Endothelial cell of umbilical vein (primary cell): ENCODE data around the gene OTC. TPM values are rescaled to one million over a fixed set of nuclear protein-coding genes. Genes with fewer than 3 reads are reported as not detected.

Experiments
- BruUV-seq: library from RNA; stranded (reverse); fragments of 400-500 nt; replicated peaks from 2 replicates; lab custom pipeline; 2021; lab: Mats Ljungman, UMichigan
- CTCF ChIA-PET: fragments of 300-600, 350-600 bp; sonication (Branson Sonifier 250); formaldehyde crosslinking; loops from one replicate; lab custom pipeline; 2021; ENCODE audit warnings: antibody characterized with exemption, inconsistent platforms; lab: Charles Lee
- POLR2A ChIA-PET: fragments of 300-600, 350-600 bp; sonication (Branson Sonifier 250); formaldehyde crosslinking; loops from one replicate; lab custom pipeline; 2021; ENCODE audit warnings: antibody characterized with exemption, inconsistent platforms; lab: Charles Lee
- DNase-seq: peaks from one replicate; pipeline ENCODE4 v3.0.0-alpha.2; 2011; ENCODE audit warnings: low read depth, low spot score
- FAIRE-seq: peaks from 2 replicates; lab custom pipeline; 2011; peaks lifted over from hg19 to GRCh38; lab: Jason Lieb, UNC
- H2AFZ ChIP-seq: 2 replicates; pipeline ENCODE4 v1.6.0; 2012; ENCODE audit warnings: low read depth, low read length, control low read depth, inconsistent platforms
- H3K27ac ChIP-seq: 2 replicates; pipeline ENCODE4 v1.5.1; 2011; ENCODE audit warnings: low read depth, mild to moderate bottlenecking, control low read depth, low read length, moderate library complexity; ENCODE audit not compliant: insufficient read depth
- H3K27me3 ChIP-seq, 2 experiments: 2 replicates each; pipeline versions ENCODE4 v1.6.0 to v1.6.1; 2011; ENCODE audit warnings: low read length in 2 of 2, mixed read lengths in 1 of 2; ENCODE audit not compliant: control insufficient read depth in 2 of 2, insufficient read depth in 2 of 2
- H3K36me3 ChIP-seq, 2 experiments: 2 replicates in 1 of 2; 3 replicates in 1 of 2; pipeline ENCODE4 v1.5.1; 2011; ENCODE audit warnings: low read length in 2 of 2, mild to moderate bottlenecking in 1 of 2, moderate library complexity in 1 of 2; ENCODE audit not compliant: control insufficient read depth in 2 of 2, insufficient read depth in 2 of 2; ENCODE audit errors: extremely low read depth in 1 of 2
- H3K4me1 ChIP-seq: 3 replicates; pipeline ENCODE4 v1.5.1; 2011; ENCODE audit warnings: mild to moderate bottlenecking, low read length; ENCODE audit not compliant: control insufficient read depth, insufficient read depth; ENCODE audit errors: extremely low read depth
- H3K4me2 ChIP-seq: 2 replicates; pipeline ENCODE4 v1.6.1; 2011; ENCODE audit warnings: low read length, control low read depth, mixed read lengths; ENCODE audit not compliant: insufficient read depth
- H3K4me3 ChIP-seq, 3 experiments: fragments of 200-600 bp in 1 of 3; sonication (generic), shearing (Covaris generic) in 1 of 3; replicated peaks in 1 of 3; 2 replicates each; pipeline ENCODE4 v1.5.1; 2011 to 2016; ENCODE audit warnings: control low read depth in 3 of 3, low read length in 3 of 3, mild to moderate bottlenecking in 2 of 3, inconsistent platforms in 1 of 3, low read depth in 1 of 3, moderate library complexity in 1 of 3; ENCODE audit not compliant: insufficient read depth in 1 of 3
- H3K79me2 ChIP-seq: 2 replicates; pipeline ENCODE4 v1.6.0; 2012; ENCODE audit warnings: low read length, inconsistent platforms; ENCODE audit not compliant: control insufficient read depth, insufficient read depth
- H3K9ac ChIP-seq: replicated peaks from 2 replicates; pipeline ENCODE3; 2011; ENCODE audit warnings: low read length, control low read depth; ENCODE audit not compliant: insufficient read depth; ENCODE audit errors: extremely low read depth
- H3K9me1 ChIP-seq: replicated peaks from 3 replicates; pipeline ENCODE4 v1.6.0; 2011; ENCODE audit warnings: mild to moderate bottlenecking, low read length; ENCODE audit not compliant: control insufficient read depth, insufficient read depth; ENCODE audit errors: extremely low read depth
- H3K9me3 ChIP-seq: replicated peaks from 2 replicates; pipeline ENCODE4 v1.5.1; 2012; ENCODE audit warnings: low read length, inconsistent platforms; ENCODE audit not compliant: control insufficient read depth, insufficient read depth
- H4K20me1 ChIP-seq: replicated peaks from 2 replicates; pipeline ENCODE3; 2011; ENCODE audit warnings: mild to moderate bottlenecking, low read length; ENCODE audit not compliant: control insufficient read depth, insufficient read depth; ENCODE audit errors: extremely low read depth
- EZH2 ChIP-seq: IDR thresholded peaks from 2 replicates; pipeline ENCODE4 v1.6.1; 2012; ENCODE audit warnings: borderline replicate concordance, low read depth, mild to moderate bottlenecking, moderate library complexity, low read length, inconsistent platforms; ENCODE audit not compliant: severe bottlenecking
- FOS ChIP-seq: IDR thresholded peaks from 2 replicates; pipeline ENCODE4 v1.6.1; 2011; ENCODE audit warnings: mild to moderate bottlenecking, low read length, moderate library complexity, borderline replicate concordance; ENCODE audit not compliant: insufficient read depth
- GATA2 ChIP-seq: IDR thresholded peaks from 2 replicates; pipeline ENCODE4 v1.7.0; 2011; ENCODE audit warnings: low read depth, mild to moderate bottlenecking, moderate library complexity, mixed read lengths, low read length; ENCODE audit not compliant: insufficient read length, insufficient read depth
- JUN ChIP-seq: IDR thresholded peaks from 2 replicates; pipeline ENCODE4 v1.6.1; 2011; ENCODE audit warnings: borderline replicate concordance, low read depth; ENCODE audit not compliant: insufficient read length, insufficient read depth
- MYC ChIP-seq: IDR thresholded peaks from one replicate; pipeline ENCODE4 v1.6.1; 2011; ENCODE audit warnings: mild to moderate bottlenecking, low read depth, low read length
- POLR2A ChIP-seq: IDR thresholded peaks from 2 replicates; pipeline ENCODE4 v1.6.1; 2012; ENCODE audit warnings: low read depth, mild to moderate bottlenecking, control low read depth, low read length
- POLR2AphosphoS5 ChIP-seq: IDR thresholded peaks from 2 replicates; pipeline ENCODE4 v1.6.1; 2012; ENCODE audit warnings: low read depth, mild to moderate bottlenecking, control low read depth, low read length, moderate library complexity; ENCODE audit not compliant: insufficient read depth
- dilution Hi-C: fragments of 300-500 bp; cut with MboI; formaldehyde crosslinking; loops from one replicate; pipeline ENCODE4 v1.15.0; 2019; ENCODE audit warnings: low sequenced_read_pairs; ENCODE audit not compliant: extremely low pct_ligation_motif_present
- intact Hi-C: fragments of 100-400 bp; cut with micrococcal nuclease; formaldehyde crosslinking; loops from one replicate; pipeline ENCODE4 v1.10.0; 2022
- polyA plus RNA-seq, 4 experiments: library from polyadenylated mRNA; depleted of rRNA in 3 of 4; stranded (reverse) in 3 of 4; unstranded in 1 of 4; fragments of >200 nt; gene quantifications; 2 replicates each; pipeline versions ENCODE4 v1.2.1 to v1.2.3, GENCODE V29; 2011 to 2012; ENCODE audit warnings: missing spikeins in 1 of 4
- total RNA-seq: library from RNA; stranded (reverse); gene quantifications from 2 replicates; pipeline ENCODE4 v1.2.3, GENCODE V29; 2021
- TF ChIP-seq, protein P1 (sequence below), 2 donors: IDR thresholded peaks; 1 replicate in 1 of 2; 2 replicates in 1 of 2; pipeline ENCODE4 v1.5.1; 2011; ENCODE audit warnings: low read length in 2 of 2, mild to moderate bottlenecking in 2 of 2, moderate library complexity in 2 of 2, control low read depth in 1 of 2, inconsistent platforms in 1 of 2, low read depth in 1 of 2; ENCODE audit not compliant: insufficient read depth in 1 of 2; ENCODE audit errors: extremely low read depth in 1 of 2
- TF ChIP-seq, protein P2 (sequence below): IDR thresholded peaks from 2 replicates; pipeline ENCODE4 v1.6.1; 2011; ENCODE audit not compliant: insufficient read depth, insufficient read length

The OTC gene
- total and polyA plus RNA-seq, 2 donors (not counting 3 experiments of a cell fraction or from before 2014, with no cell fraction given) = not detected

DNA sequence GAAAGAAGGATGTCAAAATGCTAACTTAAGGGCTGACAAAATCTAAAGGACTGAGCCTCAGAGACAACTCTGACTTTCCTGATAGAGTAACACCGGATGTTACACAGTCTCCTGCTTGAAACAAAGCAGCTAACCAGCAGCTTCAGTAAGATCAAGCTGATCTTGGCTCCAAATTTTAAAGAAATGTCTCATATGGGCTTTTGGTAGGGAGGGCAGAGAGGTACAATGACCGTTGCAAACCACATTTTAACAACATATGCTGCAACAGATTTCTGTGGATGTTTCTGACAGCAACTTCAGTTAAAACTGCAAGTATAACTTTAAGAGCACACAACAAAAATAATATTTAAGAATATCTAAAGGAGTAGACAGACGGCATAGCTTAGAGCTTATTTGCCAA, 34.2 kb upstream of the OTC start:
- intact Hi-C loops = no loop called here
- no peak for DNase-seq
- H3K9me1 ChIP-seq = no peaks in the 10 kb centered on the region
- H4K20me1 ChIP-seq = no peaks in the 10 kb centered on the region
- no TSS peak for BruUV-seq
- H3K27me3 ChIP-seq = no peaks in the 10 kb centered on the region
- no peaks in the 10 kb centered on the region for H3K9me3 ChIP-seq
- peaks cover 16% of the 10 kb centered on the region for H3K79me2 ChIP-seq
- H3K27ac ChIP-seq = no peak overlapping the region
- H3K36me3 ChIP-seq = peaks cover 0 to 2% of the 10 kb centered on the region in 2 experiments
- no peak overlapping the region for H3K4me3 ChIP-seq
- dilution Hi-C loops = no loop called here
- ChIA-PET CTCF (interaction anchor here (1.0 kb wide), 1 partner anchor 14 kb away, joined by 3 read pairs; no protein-coding TSS in a partner anchor), POLR2A (no interaction called here)
- no peak overlapping the region for H2AFZ ChIP-seq
- H3K9ac ChIP-seq = no peak overlapping the region
- peaks cover 5% of the 10 kb centered on the region for H3K4me1 ChIP-seq
- TF ChIP-seq FOS = no peak
- no peak for TF ChIP-seq MYC
- TF ChIP-seq, protein P1, sequence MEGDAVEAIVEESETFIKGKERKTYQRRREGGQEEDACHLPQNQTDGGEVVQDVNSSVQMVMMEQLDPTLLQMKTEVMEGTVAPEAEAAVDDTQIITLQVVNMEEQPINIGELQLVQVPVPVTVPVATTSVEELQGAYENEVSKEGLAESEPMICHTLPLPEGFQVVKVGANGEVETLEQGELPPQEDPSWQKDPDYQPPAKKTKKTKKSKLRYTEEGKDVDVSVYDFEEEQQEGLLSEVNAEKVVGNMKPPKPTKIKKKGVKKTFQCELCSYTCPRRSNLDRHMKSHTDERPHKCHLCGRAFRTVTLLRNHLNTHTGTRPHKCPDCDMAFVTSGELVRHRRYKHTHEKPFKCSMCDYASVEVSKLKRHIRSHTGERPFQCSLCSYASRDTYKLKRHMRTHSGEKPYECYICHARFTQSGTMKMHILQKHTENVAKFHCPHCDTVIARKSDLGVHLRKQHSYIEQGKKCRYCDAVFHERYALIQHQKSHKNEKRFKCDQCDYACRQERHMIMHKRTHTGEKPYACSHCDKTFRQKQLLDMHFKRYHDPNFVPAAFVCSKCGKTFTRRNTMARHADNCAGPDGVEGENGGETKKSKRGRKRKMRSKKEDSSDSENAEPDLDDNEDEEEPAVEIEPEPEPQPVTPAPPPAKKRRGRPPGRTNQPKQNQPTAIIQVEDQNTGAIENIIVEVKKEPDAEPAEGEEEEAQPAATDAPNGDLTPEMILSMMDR (IDR thresholded peaks at IDR 0.05; ENCODE audit: extremely low read depth in 1 of 2, insufficient read depth in 1 of 2, low read depth in 1 of 2, low read length in 2 of 2) = no peak
- TF ChIP-seq EZH2 = no peak
- TF ChIP-seq POLR2A = no peak
- TF ChIP-seq POLR2AphosphoS5 = no peak
- TF ChIP-seq GATA2 = no peak
- TF ChIP-seq JUN = no peak
- TF ChIP-seq, protein P2, sequence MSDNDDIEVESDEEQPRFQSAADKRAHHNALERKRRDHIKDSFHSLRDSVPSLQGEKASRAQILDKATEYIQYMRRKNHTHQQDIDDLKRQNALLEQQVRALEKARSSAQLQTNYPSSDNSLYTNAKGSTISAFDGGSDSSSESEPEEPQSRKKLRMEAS = no peak
- no peak overlapping the region for H3K4me2 ChIP-seq
- no peak for FAIRE-seq
